NB4 (cell line): ENCODE results near the gene BCAR3.

ENCODE experiments used
- DNase-seq: peaks from one replicate; pipeline ENCODE4 v3.0.0; 2010; ENCODE audit warnings: low read depth
- H3K4me3 ChIP-seq: one replicate; pipeline ENCODE4 v1.5.1; 2011; ENCODE audit warnings: mild to moderate bottlenecking, low read depth, low read length, moderate library complexity
- CTCF ChIP-seq: IDR thresholded peaks from one replicate; pipeline ENCODE4 v1.5.1; 2012; ENCODE audit warnings: low read depth, low read length
- MAX ChIP-seq: IDR thresholded peaks from 2 replicates; pipeline ENCODE4 v1.6.1; 2011; ENCODE audit warnings: low read depth, low read length
- MYC ChIP-seq: IDR thresholded peaks from 2 replicates; pipeline ENCODE4 v1.6.1; 2011; ENCODE audit warnings: low read depth, low read length
- POLR2A ChIP-seq: IDR thresholded peaks from 2 replicates; pipeline ENCODE4 v1.6.1; 2011; ENCODE audit warnings: mild to moderate bottlenecking; ENCODE audit not compliant: insufficient read length; ENCODE audit errors: extremely low read depth

Gene BCAR3

GRCh38 chr1:93596329-93597089 lies 85.1 kb downstream of the BCAR3 start:
- no peak for DNase-seq
- no peak overlapping the region for H3K4me3 ChIP-seq
- TF ChIP-seq MYC (no peak), POLR2A (no peak), CTCF (no peak), MAX (no peak)

- TF ChIP-seq MYC, result no peak
- TF ChIP-seq POLR2A, result no peak
- H3K4me3 ChIP-seq, result no peak overlapping the region
- DNase-seq, result no peak
These were observed 85.9 kb downstream of the BCAR3 start for GRCh38 chr1:93595743-93596142.

- TF ChIP-seq CTCF (no peak), POLR2A (no peak), MYC (no peak), MAX (no peak)
- no peak overlapping the region for H3K4me3 ChIP-seq
- DNase-seq, result no peak
These were observed 86.4 kb downstream of the BCAR3 start for GRCh38 chr1:93595266-93595665.

GRCh38 chr1:93594603-93594880 lies 87.1 kb downstream of the BCAR3 start:
- no peak overlapping the region for H3K4me3 ChIP-seq
- TF ChIP-seq CTCF, result no peak
- TF ChIP-seq MAX, result no peak
- no peak for TF ChIP-seq MYC
- no peak for TF ChIP-seq POLR2A
- DNase-seq, result no peak

- TF ChIP-seq CTCF (no peak), MAX (no peak), MYC (no peak), POLR2A (no peak)
- H3K4me3 ChIP-seq, result no peak overlapping the region
- DNase-seq, result no peak
These were observed 87.6 kb downstream of the BCAR3 start for GRCh38 chr1:93593854-93594602.

- no peak for DNase-seq
- TF ChIP-seq MYC (no peak), POLR2A (no peak), MAX (no peak), CTCF (no peak)
- H3K4me3 ChIP-seq, result no peak overlapping the region
These were observed 89.1 kb downstream of the BCAR3 start for GRCh38 chr1:93592551-93592949.
